Tibial nerve (tissue), 4 donors: ENCODE results near the gene RAI14.

Source experiments
- EP300 ChIP-seq, 2 donors: sonication (generic); formaldehyde crosslinking; IDR thresholded peaks; one replicate each; pipeline ENCODE4 v1.6.1; 2017; ENCODE audit warnings: antibody characterized with exemption in 2 of 2, mild to moderate bottlenecking in 1 of 2
- POLR2A ChIP-seq, 2 donors: fragments of 450-650 bp; IDR thresholded peaks; one replicate each; pipeline ENCODE4 v1.6.1; 2017; ENCODE audit warnings: antibody characterized with exemption in 2 of 2, mild to moderate bottlenecking in 2 of 2, moderate library complexity in 2 of 2
- TF ChIP-seq, protein P1 (sequence below), 5 experiments: fragments of 200-600 bp in 3 of 5; fragments of 450-650 bp in 2 of 5; sonication (generic) in 3 of 5; IDR thresholded peaks; one replicate each; pipeline ENCODE4 v1.5.1; 2016 to 2019; ENCODE audit warnings: antibody characterized with exemption in 5 of 5, mild to moderate bottlenecking in 3 of 5, moderate library complexity in 2 of 5

DNA sequence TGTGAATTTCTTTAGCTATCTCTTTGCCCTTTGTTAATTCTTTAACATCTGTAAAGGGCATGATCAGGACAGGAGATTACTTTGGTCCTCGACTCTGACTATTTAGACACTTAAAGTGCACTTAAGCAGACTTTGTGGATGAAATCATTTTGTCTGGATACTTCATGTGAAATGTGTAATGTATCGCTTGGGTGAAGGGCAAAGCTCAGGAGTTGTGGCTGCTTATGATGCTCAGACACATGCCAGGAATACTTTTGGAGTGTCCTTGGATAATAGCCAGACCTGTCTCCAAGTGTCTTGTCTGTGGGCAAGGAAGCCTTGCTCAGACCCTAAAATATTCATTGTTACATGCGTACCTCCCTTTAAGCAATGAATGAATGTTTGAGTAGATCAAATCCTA, 87.8 kb downstream of the RAI14 start:
- TF ChIP-seq, protein P1, sequence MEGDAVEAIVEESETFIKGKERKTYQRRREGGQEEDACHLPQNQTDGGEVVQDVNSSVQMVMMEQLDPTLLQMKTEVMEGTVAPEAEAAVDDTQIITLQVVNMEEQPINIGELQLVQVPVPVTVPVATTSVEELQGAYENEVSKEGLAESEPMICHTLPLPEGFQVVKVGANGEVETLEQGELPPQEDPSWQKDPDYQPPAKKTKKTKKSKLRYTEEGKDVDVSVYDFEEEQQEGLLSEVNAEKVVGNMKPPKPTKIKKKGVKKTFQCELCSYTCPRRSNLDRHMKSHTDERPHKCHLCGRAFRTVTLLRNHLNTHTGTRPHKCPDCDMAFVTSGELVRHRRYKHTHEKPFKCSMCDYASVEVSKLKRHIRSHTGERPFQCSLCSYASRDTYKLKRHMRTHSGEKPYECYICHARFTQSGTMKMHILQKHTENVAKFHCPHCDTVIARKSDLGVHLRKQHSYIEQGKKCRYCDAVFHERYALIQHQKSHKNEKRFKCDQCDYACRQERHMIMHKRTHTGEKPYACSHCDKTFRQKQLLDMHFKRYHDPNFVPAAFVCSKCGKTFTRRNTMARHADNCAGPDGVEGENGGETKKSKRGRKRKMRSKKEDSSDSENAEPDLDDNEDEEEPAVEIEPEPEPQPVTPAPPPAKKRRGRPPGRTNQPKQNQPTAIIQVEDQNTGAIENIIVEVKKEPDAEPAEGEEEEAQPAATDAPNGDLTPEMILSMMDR (IDR thresholded peaks at IDR 0.05) = no peak
- TF ChIP-seq POLR2A (IDR thresholded peaks at IDR 0.05) (no peak), EP300 (IDR thresholded peaks at IDR 0.05) (no peak)
